ENCODE measurements around the gene FTCD. TPM values are rescaled to one million over a fixed set of nuclear protein-coding genes. Genes with fewer than 3 reads are reported as not detected.
A peak's percentile ranks its signal among the peaks of the same experiment; 100 is the strongest.

Gene FTCD
- total RNA-seq, 1 donor from 2014 or later, result 1.8 TPM

GRCh38 chr21:46104104-46104503 is 51.3 kb downstream of the FTCD start:
- H3K4me1 Mint-ChIP-seq, result no peaks in the 10 kb centered on the region
- no peak overlapping the region for H3K4me3 Mint-ChIP-seq
- TF ChIP-seq CTCF (conservative IDR thresholded peaks at IDR 0.05), result no peak
- peaks cover 51% of the 10 kb centered on the region for H3K27me3 Mint-ChIP-seq (ENCODE audit: low read depth)
- DNase-seq (ENCODE audit: low read depth, low spot score), result no peak
- no peak overlapping the region for H3K27ac Mint-ChIP-seq (ENCODE audit: unreplicated experiment)
- H3K9me3 Mint-ChIP-seq, result peaks cover 21% of the 10 kb centered on the region
- H3K36me3 Mint-ChIP-seq (ENCODE audit: low read depth), result peaks cover 26% of the 10 kb centered on the region

- TF ChIP-seq CTCF (conservative IDR thresholded peaks at IDR 0.05), result no peak
- peaks cover 17% of the 10 kb centered on the region for H3K36me3 Mint-ChIP-seq (ENCODE audit: low read depth)
- H3K4me3 Mint-ChIP-seq, result peak overlapping the region; percentile 59
- peaks cover 4% of the 10 kb centered on the region for H3K4me1 Mint-ChIP-seq
- DNase-seq (ENCODE audit: low read depth, low spot score), result no peak
- peaks cover 14% of the 10 kb centered on the region for H3K9me3 Mint-ChIP-seq
- peaks cover 62% of the 10 kb centered on the region for H3K27me3 Mint-ChIP-seq (ENCODE audit: low read depth)
- H3K27ac Mint-ChIP-seq (ENCODE audit: unreplicated experiment), result no peak overlapping the region
Observed at GRCh38 chr21:46100906-46101305, 54.5 kb downstream of the FTCD start.

GRCh38 chr21:46100426-46100825 is 55.0 kb downstream of the FTCD start:
- peaks cover 62% of the 10 kb centered on the region for H3K27me3 Mint-ChIP-seq (ENCODE audit: low read depth)
- no peak overlapping the region for H3K27ac Mint-ChIP-seq (ENCODE audit: unreplicated experiment)
- H3K4me1 Mint-ChIP-seq, result peaks cover 4% of the 10 kb centered on the region
- H3K4me3 Mint-ChIP-seq, result peak overlapping the region; percentile 59
- DNase-seq (ENCODE audit: low read depth, low spot score), result no peak
- peaks cover 12% of the 10 kb centered on the region for H3K9me3 Mint-ChIP-seq
- H3K36me3 Mint-ChIP-seq (ENCODE audit: low read depth), result peaks cover 17% of the 10 kb centered on the region
- TF ChIP-seq CTCF (conservative IDR thresholded peaks at IDR 0.05), result no peak

- no peak for DNase-seq (ENCODE audit: low read depth, low spot score)
Observed at GRCh38 chr21:46100020-46100419, 55.4 kb downstream of the FTCD start.

GRCh38 chr21:46099476-46099875 is 55.9 kb downstream of the FTCD start:
- peaks cover 17% of the 10 kb centered on the region for H3K36me3 Mint-ChIP-seq (ENCODE audit: low read depth)
- no peak overlapping the region for H3K27ac Mint-ChIP-seq (ENCODE audit: unreplicated experiment)
- DNase-seq (ENCODE audit: low read depth, low spot score), result no peak
- H3K9me3 Mint-ChIP-seq, result peaks cover 12% of the 10 kb centered on the region
- peaks cover 61% of the 10 kb centered on the region for H3K27me3 Mint-ChIP-seq (ENCODE audit: low read depth)
- TF ChIP-seq CTCF (conservative IDR thresholded peaks at IDR 0.05), result no peak
- peaks cover 4% of the 10 kb centered on the region for H3K4me1 Mint-ChIP-seq
- no peak overlapping the region for H3K4me3 Mint-ChIP-seq

More at GRCh38 chr21:46100020-46100419, 55.4 kb downstream of the FTCD start:
- Mint-ChIP-seq H3K27me3 (ENCODE audit: low read depth) (peaks cover 62% of the 10 kb centered on the region), H3K27ac (ENCODE audit: unreplicated experiment) (no peak overlapping the region), H3K36me3 (ENCODE audit: low read depth) (peaks cover 17% of the 10 kb centered on the region), H3K9me3 (peaks cover 12% of the 10 kb centered on the region), H3K4me3 (peak overlapping the region; percentile 59), H3K4me1 (peaks cover 4% of the 10 kb centered on the region)
- TF ChIP-seq CTCF (conservative IDR thresholded peaks at IDR 0.05), result no peak
